OCI-LY7 (cell line): Measurements from ENCODE around the gene PRKACG.

Source experiments
- CTCF ChIP-seq: fragments of 200-600 bp; sonication (generic); conservative IDR thresholded peaks from 2 replicates; pipeline ENCODE4 v1.5.1; 2014; ENCODE audit warnings: mild to moderate bottlenecking, antibody characterized with exemption, low read length, moderate library complexity, mixed read lengths
- EZH2phosphoT487 ChIP-seq: fragments of 200-600 bp; sonication (generic); IDR thresholded peaks from 2 replicates; pipeline ENCODE4 v1.6.1; 2018; ENCODE audit warnings: low read depth, borderline replicate concordance, mild to moderate bottlenecking, mixed run types, antibody characterized with exemption, low read length, moderate library complexity, mixed read lengths

- TF ChIP-seq CTCF (no peak), EZH2phosphoT487 (no peak)
Measured at GRCh38 chr9:68964765-68965164, 49.1 kb downstream of the PRKACG start.
